Subcutaneous adipose tissue (tissue), 4 donors: ENCODE measurements around the gene ATP13A2. TPM values are rescaled to one million over a fixed set of nuclear protein-coding genes. Genes with fewer than 3 reads are reported as not detected.

Source experiments
- CTCF ChIP-seq: fragments of 450-650 bp; IDR thresholded peaks from one replicate; pipeline ENCODE4 v1.5.1; 2016; ENCODE audit warnings: low read depth, mild to moderate bottlenecking, control low read depth, antibody characterized with exemption, moderate library complexity
- total RNA-seq, 4 donors: library from RNA; depleted of rRNA; stranded (reverse); fragments of >200 nt; gene quantifications; one replicate each; pipeline ENCODE4 v1.1.0, GENCODE V29; 2016

The ATP13A2 gene
- total RNA-seq, 4 donors from 2014 or later: 14.8 to 33.0 (median 22.5) TPM

GRCh38 chr1:17045150-17045549 is 33.4 kb upstream of the ATP13A2 start:
- no peak for TF ChIP-seq CTCF

GRCh38 chr1:17043676-17044075 is 31.9 kb upstream of the ATP13A2 start:
- no peak for TF ChIP-seq CTCF

GRCh38 chr1:17040135-17040534 is 28.4 kb upstream of the ATP13A2 start:
- no peak for TF ChIP-seq CTCF

GRCh38 chr1:17039522-17039921 is 27.8 kb upstream of the ATP13A2 start:
- no peak for TF ChIP-seq CTCF

GRCh38 chr1:17033481-17033880 is 21.8 kb upstream of the ATP13A2 start:
- TF ChIP-seq CTCF: no peak

- no peak for TF ChIP-seq CTCF
Observed at GRCh38 chr1:17032741-17033140, 21.0 kb upstream of the ATP13A2 start.

GRCh38 chr1:17031436-17031835 is 19.7 kb upstream of the ATP13A2 start:
- TF ChIP-seq CTCF: no peak

GRCh38 chr1:17030206-17030605 is 18.5 kb upstream of the ATP13A2 start:
- TF ChIP-seq CTCF: no peak
